DMS153 treated with DMSO at 0.1 percent for 48 hours (cell line): ENCODE data around the gene GPD1.

Experiments
- DNase-seq: peaks from one replicate; lab custom pipeline; 2025; ENCODE audit not compliant: unreplicated experiment; lab: John Stamatoyannopoulos, UW

GPD1 gene

GRCh38 chr12:50103767-50104321 is at the start of gene GPD1:
Gene GPD1, plus strand, starts transcription at chr12:50104008. Its CDS starts 43 bp downstream, at chr12:50104051.
- peak; percentile 41 for DNase-seq

GRCh38 chr12:50055831-50056638 is 47.8 kb upstream of the GPD1 start:
- DNase-seq = no peak

GRCh38 chr12:50056639-50056976 is 47.2 kb upstream of the GPD1 start:
- no peak for DNase-seq

- DNase-seq = peak; percentile 3
Measured at GRCh38 chr12:50057000-50057841, 46.6 kb upstream of the GPD1 start, which contains the start of gene ASIC1. Gene ASIC1, plus strand, starts transcription at chr12:50057596. Its CDS starts 1,171 bp downstream, at chr12:50058767.

- no peak for DNase-seq
Measured at GRCh38 chr12:50057896-50058670, 45.7 kb upstream of the GPD1 start.

- no peak for DNase-seq
Measured at GRCh38 chr12:50058743-50059312, 45.0 kb upstream of the GPD1 start.

- no peak for DNase-seq
Measured at GRCh38 chr12:50059440-50060119, 44.2 kb upstream of the GPD1 start.

GRCh38 chr12:50060120-50060468 is 43.7 kb upstream of the GPD1 start:
- no peak for DNase-seq

- DNase-seq = no peak
Measured at GRCh38 chr12:50061171-50061570, 42.6 kb upstream of the GPD1 start.

GRCh38 chr12:50061946-50062686 is 41.7 kb upstream of the GPD1 start:
- DNase-seq = no peak

GRCh38 chr12:50062728-50063460 is 40.9 kb upstream of the GPD1 start:
- DNase-seq = no peak

- DNase-seq = no peak
Measured at GRCh38 chr12:50065726-50066310, 38.0 kb upstream of the GPD1 start.

- no peak for DNase-seq
Measured at GRCh38 chr12:50066402-50066801, 37.4 kb upstream of the GPD1 start.

- DNase-seq = no peak
Measured at GRCh38 chr12:50069069-50069468, 34.7 kb upstream of the GPD1 start.

- DNase-seq = no peak
Measured at GRCh38 chr12:50069539-50069938, 34.3 kb upstream of the GPD1 start.

GRCh38 chr12:50070314-50071060 is 33.3 kb upstream of the GPD1 start:
- DNase-seq = peak; percentile 69

GRCh38 chr12:50072198-50072907 is 31.5 kb upstream of the GPD1 start:
- DNase-seq = no peak
